ENCODE measurements around the gene NOC4L. TPM values are rescaled to one million over a fixed set of nuclear protein-coding genes. Genes with fewer than 3 reads are reported as not detected.

Gene NOC4L
- total and polyA plus RNA-seq, 11 donors = 7.9 to 21.1 (median 10.3) TPM

- no peak for TF ChIP-seq POLR2A (IDR thresholded peaks at IDR 0.05)
- no peak for TF ChIP-seq CTCF (IDR thresholded peaks at IDR 0.05)
- DNase-seq (no peak), ATAC-seq (no peak)
- H3K36me3 ChIP-seq = peaks cover 0 to 50% (median 40%) of the 10 kb centered on the region in 9 donors
- H3K4me3 ChIP-seq = no peak overlapping the region
- H3K27ac ChIP-seq = no peak overlapping the region
- H3K9me3 ChIP-seq = no peaks in the 10 kb centered on the region
- H3K27me3 ChIP-seq = no peaks in the 10 kb centered on the region
- WGBS, 4 donors = 86 to 94% (median 91%) methylated on average over 6 of the region's 6 CpGs
- intact Hi-C loops (cut with DNase I) = no loop called here
- H3K4me1 ChIP-seq = no peaks in the 10 kb centered on the region
These were observed 38.8 kb upstream of the NOC4L start for GRCh38 chr12:132105467-132105866.

- Histone ChIP-seq H3K27ac (no peak overlapping the region), H3K4me1 (no peaks in the 10 kb centered on the region), H3K36me3 (peaks cover 0 to 60% (median 53%) of the 10 kb centered on the region in 9 donors), H3K27me3 (no peaks in the 10 kb centered on the region), H3K9me3 (no peaks in the 10 kb centered on the region), H3K4me3 (no peak overlapping the region)
- 96 to 97% (median 97%) methylated on average over 7 of the region's 7 CpGs for WGBS, 4 donors
- intact Hi-C loops (cut with DNase I) = no loop called here
- no peak for ATAC-seq
- TF ChIP-seq POLR2A (IDR thresholded peaks at IDR 0.05) = no peak
- no peak for TF ChIP-seq CTCF (IDR thresholded peaks at IDR 0.05)
- DNase-seq = no peak
These were observed 37.3 kb upstream of the NOC4L start for GRCh38 chr12:132106921-132107320.

GRCh38 chr12:132108211-132108832 is 35.9 kb upstream of the NOC4L start:
- Histone ChIP-seq H3K27me3 (no peaks in the 10 kb centered on the region), H3K36me3 (peaks cover 0 to 72% (median 57%) of the 10 kb centered on the region in 9 donors), H3K9me3 (no peaks in the 10 kb centered on the region), H3K4me3 (no peak overlapping the region), H3K4me1 (no peaks in the 10 kb centered on the region), H3K27ac (no peak overlapping the region)
- intact Hi-C loops (cut with DNase I) = no loop called here
- TF ChIP-seq CTCF (IDR thresholded peaks at IDR 0.05) (no peak), POLR2A (IDR thresholded peaks at IDR 0.05) (no peak)
- ATAC-seq (no peak), DNase-seq (no peak)
- WGBS, 4 donors = 84 to 90% (median 88%) methylated on average over 16 of the region's 16 CpGs

- Histone ChIP-seq H3K4me1 (no peaks in the 10 kb centered on the region), H3K4me3 (no peak overlapping the region), H3K9me3 (no peaks in the 10 kb centered on the region), H3K36me3 (peaks cover 0 to 86% (median 71%) of the 10 kb centered on the region in 9 donors), H3K27me3 (no peaks in the 10 kb centered on the region), H3K27ac (no peak overlapping the region)
- 86 to 94% (median 91%) methylated on average over 8 of the region's 8 CpGs for WGBS, 4 donors
- no peak for DNase-seq
- no peak for ATAC-seq
- TF ChIP-seq POLR2A (IDR thresholded peaks at IDR 0.05) = no peak
- no peak for TF ChIP-seq CTCF (IDR thresholded peaks at IDR 0.05)
- intact Hi-C loops (cut with DNase I) = no loop called here
These were observed 34.5 kb upstream of the NOC4L start for GRCh38 chr12:132109741-132110140.
